GF-D8 (cell line): ENCODE measurements around the gene TOX2.

Experiments used
- DNase-seq: peaks from one replicate; lab custom pipeline; 2025; lab: John Stamatoyannopoulos, UW

The TOX2 gene

GRCh38 chr20:43957392-43957791 is 42.7 kb downstream of the TOX2 start:
- DNase-seq = no peak

- DNase-seq = no peak
Measured at GRCh38 chr20:43958626-43959025, 44.0 kb downstream of the TOX2 start.

DNA sequence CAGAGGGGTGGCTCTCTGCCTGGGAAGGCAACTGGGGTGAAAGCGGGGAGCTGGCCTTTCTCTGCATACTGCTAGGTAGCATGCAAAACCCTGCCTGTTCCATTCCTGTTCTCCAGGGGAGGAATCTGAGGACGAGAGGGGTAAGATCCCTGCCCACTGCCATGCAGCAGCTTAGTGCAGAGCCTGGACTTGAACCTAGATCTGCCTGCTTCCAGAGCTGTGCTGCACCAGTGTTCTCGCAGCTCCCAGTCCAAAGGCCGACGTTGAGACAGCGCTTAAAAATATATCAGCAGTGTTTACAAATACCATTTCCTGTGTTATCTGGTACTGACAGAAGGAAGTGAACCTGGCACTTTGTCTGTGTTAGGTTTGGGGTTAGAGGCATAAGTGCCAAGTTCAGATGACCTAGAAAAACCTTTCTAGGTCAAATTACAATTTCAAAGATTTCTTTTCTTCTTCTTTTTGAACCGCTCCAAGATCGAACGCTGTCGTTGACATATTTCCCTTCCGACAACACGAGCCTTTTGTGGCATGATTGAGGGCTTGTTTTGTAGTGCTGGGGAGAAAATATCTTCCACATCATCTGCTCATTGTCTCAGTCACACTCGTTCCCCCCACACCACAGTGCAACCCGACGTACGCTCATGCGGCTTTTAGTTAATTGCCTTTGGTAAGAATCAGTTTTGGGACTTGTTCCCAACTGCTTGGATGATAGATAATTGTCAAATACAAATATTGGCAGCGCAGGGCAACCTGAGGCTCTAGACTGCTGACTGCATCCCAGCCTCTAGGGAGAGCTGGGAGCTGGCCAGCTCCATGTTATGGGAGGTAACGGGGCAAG is 44.6 kb downstream of the TOX2 start:
- DNase-seq = peak; percentile 57

GRCh38 chr20:43959920-43960227 is 45.2 kb downstream of the TOX2 start:
- DNase-seq = no peak

DNA sequence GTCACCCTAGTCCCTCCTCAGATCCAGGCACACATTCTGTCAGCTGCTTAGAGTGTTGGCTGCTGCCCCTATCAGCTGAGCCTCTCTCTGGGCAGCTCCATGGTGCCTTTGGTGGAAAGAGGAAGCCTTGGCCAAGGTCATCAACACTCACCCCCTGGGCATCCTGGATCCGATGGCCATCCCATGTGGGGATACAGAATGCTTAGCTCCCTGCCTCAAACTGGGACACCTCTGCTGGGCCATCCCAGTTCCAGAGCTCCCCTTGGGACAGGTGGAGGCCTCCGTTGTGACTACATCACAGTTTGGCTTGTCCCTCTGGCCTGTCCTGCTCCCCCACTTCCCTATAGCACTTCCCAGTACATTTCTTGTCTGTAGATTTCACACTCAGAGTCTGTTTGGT is 45.6 kb downstream of the TOX2 start:
- no peak for DNase-seq

GRCh38 chr20:43961116-43961515 is 46.5 kb downstream of the TOX2 start:
- DNase-seq = no peak

- DNase-seq = no peak
Measured at GRCh38 chr20:43961541-43962471, 47.2 kb downstream of the TOX2 start.

DNA sequence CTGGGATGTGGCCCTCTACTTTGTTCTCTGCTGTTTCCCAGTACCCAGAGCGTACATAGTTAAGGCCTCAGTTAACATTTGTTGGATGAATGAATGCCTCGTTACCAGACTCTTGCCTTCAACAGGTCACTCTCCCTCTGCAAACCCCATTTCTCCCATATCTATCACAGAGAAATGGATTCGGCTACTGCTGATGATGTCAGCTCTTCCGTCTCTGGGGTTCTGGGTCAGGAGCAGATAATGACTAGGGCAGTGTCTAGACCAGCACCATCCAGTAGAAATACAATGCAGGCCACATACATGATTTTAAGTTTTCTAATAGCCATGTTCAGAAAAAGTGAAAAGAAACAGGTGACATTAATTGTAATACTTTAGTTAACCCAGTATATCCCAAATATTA is 47.9 kb downstream of the TOX2 start:
- DNase-seq = no peak

DNA sequence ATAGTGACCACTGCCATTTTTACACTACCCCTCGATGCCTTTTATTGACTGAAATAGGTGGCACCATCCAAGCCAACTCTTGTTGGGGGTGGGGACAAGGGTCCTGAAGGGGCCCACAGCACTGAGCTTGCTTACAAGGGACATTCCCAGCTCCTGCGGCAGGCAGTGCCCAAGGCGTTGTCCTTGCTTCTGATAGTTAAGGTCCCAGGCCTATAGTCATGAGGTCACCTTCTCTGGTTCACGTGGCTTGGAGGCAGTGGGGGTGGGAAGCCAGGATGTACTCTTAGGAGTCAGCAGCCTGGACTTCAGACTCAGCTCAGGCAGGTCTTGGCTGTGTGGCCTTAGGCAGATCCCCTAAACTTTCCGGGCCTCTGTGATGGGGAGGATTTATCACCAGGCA is 48.6 kb downstream of the TOX2 start:
- no peak for DNase-seq

DNA sequence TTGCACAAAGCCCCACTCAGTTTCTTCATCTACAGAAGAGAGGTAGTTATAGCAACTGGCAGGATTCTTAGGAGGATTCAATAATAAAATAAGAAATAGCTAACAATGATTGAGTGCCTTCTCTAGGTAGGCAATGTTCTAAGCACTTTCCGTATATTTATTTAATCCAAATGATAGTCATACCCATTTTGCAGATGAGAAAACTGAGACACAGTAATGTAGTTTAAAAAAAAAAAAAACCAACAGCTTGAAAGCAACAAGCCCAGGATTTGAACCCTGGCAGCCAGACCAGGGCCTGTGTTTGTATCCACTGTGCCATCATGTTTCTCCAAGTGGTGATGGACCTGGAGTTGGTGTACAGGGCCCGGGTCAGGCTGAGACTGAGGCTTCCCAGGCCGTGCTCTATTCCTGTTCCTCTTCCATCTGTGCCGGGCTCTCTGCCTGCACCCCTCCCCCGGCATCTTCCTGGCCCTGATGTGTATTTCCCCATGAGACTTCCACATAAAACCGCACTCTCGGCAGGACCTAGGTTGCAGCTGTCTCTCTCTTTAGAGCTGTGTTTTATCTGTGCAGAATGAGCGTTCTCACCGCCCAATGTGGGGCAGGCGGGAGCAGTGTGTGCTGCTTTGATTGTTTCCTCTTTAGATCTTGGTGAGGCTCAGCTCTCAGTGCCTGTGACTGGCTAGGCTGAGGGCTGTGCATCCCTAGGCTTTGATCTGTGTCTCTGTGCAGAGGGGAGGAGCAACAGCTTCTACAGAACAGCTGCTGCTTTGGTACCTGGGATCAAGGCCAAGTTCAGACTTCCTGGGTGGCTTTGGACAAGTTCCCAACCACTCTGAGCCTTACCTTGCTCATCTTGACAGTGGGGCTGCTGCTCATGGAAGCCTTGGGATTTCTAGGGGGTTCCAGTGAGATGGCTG is 49.5 kb downstream of the TOX2 start:
- peak; percentile 78 for DNase-seq

DNA sequence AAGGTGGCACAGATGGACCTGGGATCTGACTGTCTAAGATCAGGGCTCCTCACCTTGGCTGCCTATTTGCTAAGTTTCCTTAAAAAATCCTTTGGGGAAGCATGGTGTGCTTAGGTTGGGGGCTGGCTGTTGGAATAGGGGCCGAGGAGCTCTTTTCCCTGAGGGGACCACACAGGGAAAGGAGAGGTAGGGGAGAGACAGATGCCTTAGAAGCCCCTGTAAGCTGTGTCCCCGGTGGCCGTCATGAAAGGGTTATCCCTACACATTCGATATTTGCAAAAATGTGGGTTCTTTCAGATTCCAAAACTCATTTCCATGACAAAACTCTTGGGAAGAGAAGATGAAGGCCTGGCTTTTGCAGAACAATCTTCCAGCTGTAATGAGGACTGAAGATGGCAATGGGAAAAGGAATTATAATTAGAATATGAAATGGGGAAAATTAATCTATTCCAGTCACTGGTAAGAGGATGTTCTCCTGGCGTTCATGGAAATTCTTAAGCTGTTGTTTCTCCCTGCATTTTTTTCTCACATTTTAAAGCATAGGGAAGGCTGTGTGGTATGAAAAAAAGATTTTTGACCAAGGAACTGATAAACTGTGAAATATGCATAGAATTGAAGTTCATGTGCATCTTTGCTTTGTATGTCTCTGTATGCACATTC is 53.8 kb downstream of the TOX2 start:
- no peak for DNase-seq

GRCh38 chr20:43969028-43969447 is 54.4 kb downstream of the TOX2 start:
- no peak for DNase-seq

- DNase-seq = no peak
Measured at GRCh38 chr20:43969501-43970182, 55.0 kb downstream of the TOX2 start.

DNA sequence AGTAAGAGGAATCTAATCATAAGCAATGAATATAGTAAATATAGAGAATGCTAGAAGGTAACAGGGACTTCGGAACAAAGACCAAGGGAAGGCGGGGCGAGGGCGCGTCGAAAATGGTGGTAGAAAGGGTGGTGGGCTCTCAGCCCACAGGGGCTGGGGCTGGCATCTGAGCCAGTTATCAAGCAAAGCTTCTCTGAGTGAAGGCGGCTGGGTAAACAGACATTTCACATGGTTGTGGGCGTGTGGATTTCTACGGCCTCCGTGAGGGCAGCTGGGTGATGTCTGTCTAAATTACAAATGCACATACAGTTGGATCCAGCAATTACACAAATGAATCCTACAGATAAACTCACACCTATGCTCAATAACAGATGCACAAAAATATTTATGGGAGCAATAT is 56.6 kb downstream of the TOX2 start:
- no peak for DNase-seq

GRCh38 chr20:43972051-43972450 is 57.4 kb downstream of the TOX2 start:
- DNase-seq = no peak

DNA sequence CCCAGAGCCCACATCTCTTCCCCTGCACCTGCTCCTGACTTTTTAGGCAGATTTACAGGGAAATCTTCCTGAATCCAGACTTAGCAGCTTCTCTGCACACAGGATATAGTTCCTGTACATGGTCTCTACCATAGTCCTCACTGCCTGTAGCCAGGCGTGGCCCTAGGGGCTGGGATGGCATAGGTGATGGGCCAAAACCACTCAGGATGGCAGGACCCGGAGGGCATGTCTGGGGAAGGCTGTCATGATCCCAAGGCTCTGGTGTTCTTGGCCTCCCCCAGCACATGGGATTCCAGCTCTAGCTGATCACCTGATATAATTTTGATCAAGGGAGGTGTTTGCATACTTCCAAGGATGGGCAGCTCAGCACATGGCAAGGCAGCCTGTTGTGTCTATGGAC is 58.0 kb downstream of the TOX2 start:
- DNase-seq = no peak

DNA sequence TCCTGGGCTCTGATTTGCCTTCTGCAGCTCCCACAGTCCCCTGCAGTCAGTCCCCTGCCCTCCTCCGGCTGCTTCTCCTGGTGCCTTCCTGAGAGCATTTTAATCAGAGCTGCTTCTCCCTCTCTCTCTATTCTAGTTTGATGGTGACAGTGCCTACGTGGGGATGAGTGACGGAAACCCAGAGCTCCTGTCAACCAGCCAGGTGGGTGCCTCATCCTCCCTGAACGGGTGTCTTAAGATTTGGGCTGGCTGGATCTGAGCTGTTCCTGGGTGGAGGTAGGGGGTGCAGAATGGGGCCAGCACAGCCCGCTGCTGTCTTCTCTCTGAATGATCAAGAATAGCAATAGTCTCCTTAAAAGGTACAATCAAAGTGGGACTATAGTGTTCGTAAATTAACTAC is 58.6 kb downstream of the TOX2 start:
- DNase-seq = no peak

GRCh38 chr20:43973671-43974450 is 59.2 kb downstream of the TOX2 start:
- no peak for DNase-seq

DNA sequence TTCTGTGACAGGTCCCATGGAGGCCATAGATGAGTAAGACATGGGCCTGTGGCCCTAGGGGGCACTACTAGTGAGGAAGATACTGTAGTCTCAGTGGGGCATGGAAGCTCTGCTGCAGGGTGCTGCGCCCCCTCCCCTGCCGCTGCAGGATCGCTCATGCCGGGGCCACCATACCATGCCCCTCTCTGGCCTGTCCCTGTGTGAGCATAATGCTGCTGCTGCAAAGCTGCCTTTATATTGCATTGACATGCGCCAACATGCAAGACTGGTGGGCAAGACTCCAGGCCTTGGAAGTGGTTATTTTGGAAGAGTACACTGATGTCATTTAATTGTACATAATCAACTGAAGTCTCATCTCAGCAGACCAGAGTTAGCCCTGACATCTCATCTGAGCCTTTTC is 60.0 kb downstream of the TOX2 start:
- no peak for DNase-seq

GRCh38 chr20:43975096-43975768 is 60.6 kb downstream of the TOX2 start:
- no peak for DNase-seq
